HEK293 (cell line): ENCODE data around the gene CACNA1B.

Experiments
- CTCF ChIA-PET: fragments of 350-600 bp; formaldehyde crosslinking; extraction: SDS; loops from one replicate; lab custom pipeline; 2021; ENCODE audit warnings: antibody characterized with exemption; lab: Yijun Ruan, JAX
- POLR2A ChIA-PET: fragments of 300-600 bp; formaldehyde crosslinking; extraction: SDS; loops from one replicate; lab custom pipeline; 2020; ENCODE audit warnings: antibody characterized with exemption, inconsistent platforms; lab: Yijun Ruan, JAX
- H3K27ac ChIP-seq: fragments of 200-500 bp; sonication (Bioruptor generic); 2 replicates; pipeline ENCODE4 v1.5.1; 2014; ENCODE audit warnings: low read depth, low read length, control low read depth, inconsistent platforms; ENCODE audit errors: extremely low read depth
- H3K36me3 ChIP-seq, 2 experiments: fragments of 200-500 bp in 1 of 2; sonication (Bioruptor generic) in 1 of 2; 1 replicate in 1 of 2; 2 replicates in 1 of 2; pipeline ENCODE4 v1.5.1; 2014 to 2017; ENCODE audit warnings: inconsistent platforms in 2 of 2, low read length in 2 of 2; ENCODE audit not compliant: control insufficient read depth in 2 of 2, insufficient read depth in 1 of 2
- H3K4me1 ChIP-seq: fragments of 200-500 bp; sonication (Bioruptor generic); 2 replicates; pipeline ENCODE4 v1.5.1; 2014; ENCODE audit warnings: mild to moderate bottlenecking, low read length, inconsistent platforms; ENCODE audit not compliant: control insufficient read depth, insufficient read depth
- H3K4me3 ChIP-seq: 2 replicates; pipeline ENCODE4 v1.5.1; 2011; ENCODE audit warnings: low read depth, mild to moderate bottlenecking, control low read depth, low read length, moderate library complexity
- H3K9me3 ChIP-seq: fragments of 200-500 bp; sonication (Bioruptor generic); 2 replicates; pipeline ENCODE4 v1.5.1; 2014; ENCODE audit warnings: low read depth, low read length, inconsistent platforms; ENCODE audit not compliant: control insufficient read depth, insufficient read depth
- GLI4 ChIP-seq: fragments of 450-650 bp; formaldehyde crosslinking; IDR thresholded peaks from 2 replicates; pipeline ENCODE4 v1.5.1; 2016; ENCODE audit warnings: missing biosample characterization, missing genetic modification characterization
- MZF1 ChIP-seq: fragments of 450-650 bp; formaldehyde crosslinking; IDR thresholded peaks from 2 replicates; pipeline ENCODE4 v1.5.1; 2017; ENCODE audit warnings: missing biosample characterization, missing genetic modification characterization, borderline replicate concordance
- OSR2 ChIP-seq: fragments of 450-650 bp; formaldehyde crosslinking; IDR thresholded peaks from 2 replicates; pipeline ENCODE4 v1.5.1; 2016; ENCODE audit warnings: missing biosample characterization, missing genetic modification characterization
- REPIN1 ChIP-seq: fragments of 450-650 bp; formaldehyde crosslinking; IDR thresholded peaks from 2 replicates; pipeline ENCODE4 v1.5.1; 2017; ENCODE audit warnings: missing biosample characterization, missing genetic modification characterization, low read depth
- YY1 ChIP-seq: fragments of 450-650 bp; formaldehyde crosslinking; IDR thresholded peaks from 2 replicates; pipeline ENCODE4 v1.5.1; 2018; ENCODE audit warnings: missing biosample characterization, missing genetic modification characterization
- ZBTB1 ChIP-seq: fragments of 450-650 bp; formaldehyde crosslinking; IDR thresholded peaks from 2 replicates; pipeline ENCODE4 v1.5.1; 2016; ENCODE audit warnings: missing biosample characterization, missing genetic modification characterization
- ZFHX2 ChIP-seq: fragments of 450-650 bp; formaldehyde crosslinking; conservative IDR thresholded peaks from 2 replicates; pipeline ENCODE4 v1.5.1; 2016; ENCODE audit warnings: missing biosample characterization, missing genetic modification characterization
- ZNF140 ChIP-seq: fragments of 450-650 bp; formaldehyde crosslinking; IDR thresholded peaks from 2 replicates; pipeline ENCODE4 v1.5.1; 2016; ENCODE audit warnings: missing biosample characterization, missing genetic modification characterization
- ZNF169 ChIP-seq: fragments of 450-650 bp; formaldehyde crosslinking; IDR thresholded peaks from 2 replicates; pipeline ENCODE4 v1.5.1; 2016; ENCODE audit warnings: missing biosample characterization, missing genetic modification characterization
- ZNF223 ChIP-seq: fragments of 450-650 bp; formaldehyde crosslinking; IDR thresholded peaks from 2 replicates; pipeline ENCODE4 v1.5.1; 2016; ENCODE audit warnings: missing biosample characterization, missing genetic modification characterization
- ZNF335 ChIP-seq: fragments of 450-650 bp; formaldehyde crosslinking; conservative IDR thresholded peaks from 2 replicates; pipeline ENCODE4 v1.5.1; 2016; ENCODE audit warnings: missing biosample characterization, missing genetic modification characterization
- ZNF423 ChIP-seq: fragments of 450-650 bp; formaldehyde crosslinking; IDR thresholded peaks from 2 replicates; pipeline ENCODE4 v1.5.1; 2016; ENCODE audit warnings: missing biosample characterization, missing genetic modification characterization
- ZNF701 ChIP-seq: fragments of 450-650 bp; formaldehyde crosslinking; IDR thresholded peaks from 2 replicates; pipeline ENCODE4 v1.5.1; 2016; ENCODE audit warnings: missing biosample characterization, missing genetic modification characterization
- ZNF768 ChIP-seq: fragments of 450-650 bp; formaldehyde crosslinking; IDR thresholded peaks from 2 replicates; pipeline ENCODE4 v1.5.1; 2018; ENCODE audit warnings: missing biosample characterization, mild to moderate bottlenecking, missing genetic modification characterization
- TF ChIP-seq, protein P1 (sequence below): fragments of 450-650 bp; formaldehyde crosslinking; IDR thresholded peaks from 2 replicates; pipeline ENCODE4 v1.5.1; 2016; ENCODE audit warnings: missing biosample characterization, missing genetic modification characterization
- TF ChIP-seq, protein P2 (sequence below): fragments of 450-650 bp; formaldehyde crosslinking; IDR thresholded peaks from 2 replicates; pipeline ENCODE4 v1.5.1; 2016; ENCODE audit warnings: missing biosample characterization, missing genetic modification characterization
- TF ChIP-seq, protein P3 (sequence below): fragments of 450-650 bp; formaldehyde crosslinking; IDR thresholded peaks from 2 replicates; pipeline ENCODE4 v1.5.1; 2016; ENCODE audit warnings: missing biosample characterization, missing genetic modification characterization
- TF ChIP-seq, protein P4 (sequence below): IDR thresholded peaks from 2 replicates; pipeline ENCODE4 v1.6.1; 2011; ENCODE audit warnings: mild to moderate bottlenecking, low read depth, low read length, borderline replicate concordance
- TF ChIP-seq, protein P5 (sequence below): fragments of 450-650 bp; formaldehyde crosslinking; IDR thresholded peaks from 2 replicates; pipeline ENCODE4 v1.5.1; 2016; ENCODE audit warnings: missing biosample characterization, missing genetic modification characterization
- TF ChIP-seq, protein P6 (sequence below): fragments of 450-650 bp; formaldehyde crosslinking; IDR thresholded peaks from 2 replicates; pipeline ENCODE4 v1.5.1; 2016; ENCODE audit warnings: missing biosample characterization, missing genetic modification characterization

Gene CACNA1B

DNA sequence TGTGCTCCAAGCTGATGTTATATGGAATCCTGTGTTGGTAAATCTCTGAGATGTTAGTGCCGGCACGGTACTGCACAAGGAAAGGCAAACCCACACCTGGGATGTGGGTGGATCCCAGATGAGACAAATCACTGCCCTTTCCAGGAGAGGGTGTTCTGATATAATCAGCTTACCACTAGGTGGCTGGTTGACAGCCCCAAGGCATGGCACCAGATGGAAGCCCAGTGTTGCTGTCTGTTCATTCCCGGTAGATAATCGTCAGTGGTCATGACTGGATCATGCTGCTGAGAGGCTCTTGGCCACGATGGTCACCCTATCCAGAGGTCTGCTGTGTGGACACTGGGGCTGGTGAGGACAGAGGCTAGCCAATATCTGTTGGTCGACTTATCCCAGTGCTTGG is 184.0 kb downstream of the CACNA1B start (continued):
- TF ChIP-seq, protein P1, sequence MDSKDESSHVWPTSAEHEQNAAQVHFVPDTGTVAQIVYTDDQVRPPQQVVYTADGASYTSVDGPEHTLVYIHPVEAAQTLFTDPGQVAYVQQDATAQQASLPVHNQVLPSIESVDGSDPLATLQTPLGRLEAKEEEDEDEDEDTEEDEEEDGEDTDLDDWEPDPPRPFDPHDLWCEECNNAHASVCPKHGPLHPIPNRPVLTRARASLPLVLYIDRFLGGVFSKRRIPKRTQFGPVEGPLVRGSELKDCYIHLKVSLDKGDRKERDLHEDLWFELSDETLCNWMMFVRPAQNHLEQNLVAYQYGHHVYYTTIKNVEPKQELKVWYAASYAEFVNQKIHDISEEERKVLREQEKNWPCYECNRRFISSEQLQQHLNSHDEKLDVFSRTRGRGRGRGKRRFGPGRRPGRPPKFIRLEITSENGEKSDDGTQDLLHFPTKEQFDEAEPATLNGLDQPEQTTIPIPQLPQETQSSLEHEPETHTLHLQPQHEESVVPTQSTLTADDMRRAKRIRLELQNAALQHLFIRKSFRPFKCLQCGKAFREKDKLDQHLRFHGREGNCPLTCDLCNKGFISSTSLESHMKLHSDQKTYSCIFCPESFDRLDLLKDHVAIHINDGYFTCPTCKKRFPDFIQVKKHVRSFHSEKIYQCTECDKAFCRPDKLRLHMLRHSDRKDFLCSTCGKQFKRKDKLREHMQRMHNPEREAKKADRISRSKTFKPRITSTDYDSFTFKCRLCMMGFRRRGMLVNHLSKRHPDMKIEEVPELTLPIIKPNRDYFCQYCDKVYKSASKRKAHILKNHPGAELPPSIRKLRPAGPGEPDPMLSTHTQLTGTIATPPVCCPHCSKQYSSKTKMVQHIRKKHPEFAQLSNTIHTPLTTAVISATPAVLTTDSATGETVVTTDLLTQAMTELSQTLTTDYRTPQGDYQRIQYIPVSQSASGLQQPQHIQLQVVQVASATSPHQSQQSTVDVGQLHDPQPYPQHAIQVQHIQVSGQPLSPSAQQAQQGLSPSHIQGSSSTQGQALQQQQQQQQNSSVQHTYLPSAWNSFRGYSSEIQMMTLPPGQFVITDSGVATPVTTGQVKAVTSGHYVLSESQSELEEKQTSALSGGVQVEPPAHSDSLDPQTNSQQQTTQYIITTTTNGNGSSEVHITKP (tag by site-specific recombination): no peak
- TF ChIP-seq ZNF423 (tag by site-specific recombination) (no peak), MZF1 (tag by site-specific recombination) (no peak)
- TF ChIP-seq, protein P2, sequence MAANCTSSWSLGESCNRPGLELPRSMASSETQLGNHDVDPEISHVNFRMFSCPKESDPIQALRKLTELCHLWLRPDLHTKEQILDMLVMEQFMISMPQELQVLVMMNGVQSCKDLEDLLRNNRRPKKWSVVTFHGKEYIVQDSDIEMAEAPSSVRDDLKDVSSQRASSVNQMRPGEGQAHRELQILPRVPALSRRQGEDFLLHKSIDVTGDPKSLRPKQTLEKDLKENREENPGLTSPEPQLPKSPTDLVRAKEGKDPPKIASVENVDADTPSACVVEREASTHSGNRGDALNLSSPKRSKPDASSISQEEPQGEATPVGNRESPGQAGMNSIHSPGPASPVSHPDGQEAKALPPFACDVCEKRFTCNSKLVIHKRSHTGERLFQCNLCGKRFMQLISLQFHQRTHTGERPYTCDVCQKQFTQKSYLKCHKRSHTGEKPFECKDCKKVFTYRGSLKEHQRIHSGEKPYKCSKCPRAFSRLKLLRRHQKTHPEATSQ (tag by site-specific recombination): no peak
- TF ChIP-seq, protein P3, sequence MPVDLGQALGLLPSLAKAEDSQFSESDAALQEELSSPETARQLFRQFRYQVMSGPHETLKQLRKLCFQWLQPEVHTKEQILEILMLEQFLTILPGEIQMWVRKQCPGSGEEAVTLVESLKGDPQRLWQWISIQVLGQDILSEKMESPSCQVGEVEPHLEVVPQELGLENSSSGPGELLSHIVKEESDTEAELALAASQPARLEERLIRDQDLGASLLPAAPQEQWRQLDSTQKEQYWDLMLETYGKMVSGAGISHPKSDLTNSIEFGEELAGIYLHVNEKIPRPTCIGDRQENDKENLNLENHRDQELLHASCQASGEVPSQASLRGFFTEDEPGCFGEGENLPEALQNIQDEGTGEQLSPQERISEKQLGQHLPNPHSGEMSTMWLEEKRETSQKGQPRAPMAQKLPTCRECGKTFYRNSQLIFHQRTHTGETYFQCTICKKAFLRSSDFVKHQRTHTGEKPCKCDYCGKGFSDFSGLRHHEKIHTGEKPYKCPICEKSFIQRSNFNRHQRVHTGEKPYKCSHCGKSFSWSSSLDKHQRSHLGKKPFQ (tag by site-specific recombination): no peak

DNA sequence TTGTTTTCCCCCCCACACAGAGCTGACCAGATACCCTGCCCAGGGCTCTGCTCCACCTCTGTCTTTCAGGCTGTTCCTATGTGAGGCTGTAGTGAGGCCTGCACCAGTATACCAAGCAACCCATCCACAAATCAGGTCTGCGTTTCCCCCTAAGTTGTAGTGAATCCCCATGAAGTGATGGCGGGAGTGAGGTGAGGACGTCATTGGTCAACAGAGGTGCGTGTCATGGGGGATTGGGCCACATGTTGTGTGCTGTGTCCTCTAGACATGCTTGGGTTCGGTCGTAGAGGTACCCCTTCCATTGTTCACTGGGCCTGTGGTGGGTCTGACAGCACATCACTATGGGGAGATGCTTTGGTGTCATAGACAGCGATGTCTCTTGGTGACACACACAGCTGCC is 184.6 kb downstream of the CACNA1B start:
- Histone ChIP-seq H3K27ac (no peak overlapping the region), H3K4me3 (no peak overlapping the region), H3K36me3 (no peaks in the 10 kb centered on the region), H3K9me3 (no peaks in the 10 kb centered on the region), H3K4me1 (no peaks in the 10 kb centered on the region)
- TF ChIP-seq ZFHX2 (tag by site-specific recombination) (no peak), YY1 (tag by site-specific recombination) (no peak), ZNF140 (tag by site-specific recombination) (no peak), ZNF335 (tag by site-specific recombination) (no peak)
- TF ChIP-seq, protein P4, sequence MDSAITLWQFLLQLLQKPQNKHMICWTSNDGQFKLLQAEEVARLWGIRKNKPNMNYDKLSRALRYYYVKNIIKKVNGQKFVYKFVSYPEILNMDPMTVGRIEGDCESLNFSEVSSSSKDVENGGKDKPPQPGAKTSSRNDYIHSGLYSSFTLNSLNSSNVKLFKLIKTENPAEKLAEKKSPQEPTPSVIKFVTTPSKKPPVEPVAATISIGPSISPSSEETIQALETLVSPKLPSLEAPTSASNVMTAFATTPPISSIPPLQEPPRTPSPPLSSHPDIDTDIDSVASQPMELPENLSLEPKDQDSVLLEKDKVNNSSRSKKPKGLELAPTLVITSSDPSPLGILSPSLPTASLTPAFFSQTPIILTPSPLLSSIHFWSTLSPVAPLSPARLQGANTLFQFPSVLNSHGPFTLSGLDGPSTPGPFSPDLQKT: no peak
- CTCF ChIA-PET: interaction anchor here (0.9 kb wide), 1 partner anchor 10 kb away, joined by 5 read pairs; no protein-coding TSS in a partner anchor
- POLR2A ChIA-PET: no interaction called here

DNA sequence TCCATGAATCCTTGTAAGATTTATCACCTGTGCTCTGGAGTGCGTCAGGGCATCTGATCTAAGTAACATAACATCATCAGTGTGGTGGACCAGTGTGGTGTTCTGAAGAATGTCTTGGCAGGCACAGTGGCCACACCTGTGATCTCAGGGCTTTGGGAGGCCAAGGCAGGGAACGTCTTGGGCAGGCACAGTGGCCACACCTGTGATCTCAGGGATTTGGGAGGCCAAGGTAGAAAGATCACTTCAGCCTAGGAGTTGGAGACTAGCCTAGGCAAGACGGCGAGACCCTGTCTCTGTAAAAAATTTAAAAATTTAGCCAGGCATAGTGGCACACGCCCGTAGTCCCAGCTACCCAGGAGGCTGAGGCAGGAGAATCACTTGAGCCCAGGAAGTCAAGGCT is 185.5 kb downstream of the CACNA1B start:
- ChIA-PET CTCF (no interaction called here), POLR2A (no interaction called here)
- H3K9me3 ChIP-seq: no peaks in the 10 kb centered on the region
- no peaks in the 10 kb centered on the region for H3K4me1 ChIP-seq
- H3K27ac ChIP-seq: no peak overlapping the region
- H3K4me3 ChIP-seq: no peak overlapping the region
- no peaks in the 10 kb centered on the region for H3K36me3 ChIP-seq
- TF ChIP-seq GLI4 (tag by site-specific recombination) (no peak), ZNF768 (tag by site-specific recombination) (no peak), ZNF169 (tag by site-specific recombination) (no peak), OSR2 (tag by site-specific recombination) (no peak), ZNF701 (tag by site-specific recombination) (no peak), ZBTB1 (no peak), REPIN1 (tag by site-specific recombination) (no peak), ZNF223 (tag by site-specific recombination) (no peak)
- TF ChIP-seq, protein P5, sequence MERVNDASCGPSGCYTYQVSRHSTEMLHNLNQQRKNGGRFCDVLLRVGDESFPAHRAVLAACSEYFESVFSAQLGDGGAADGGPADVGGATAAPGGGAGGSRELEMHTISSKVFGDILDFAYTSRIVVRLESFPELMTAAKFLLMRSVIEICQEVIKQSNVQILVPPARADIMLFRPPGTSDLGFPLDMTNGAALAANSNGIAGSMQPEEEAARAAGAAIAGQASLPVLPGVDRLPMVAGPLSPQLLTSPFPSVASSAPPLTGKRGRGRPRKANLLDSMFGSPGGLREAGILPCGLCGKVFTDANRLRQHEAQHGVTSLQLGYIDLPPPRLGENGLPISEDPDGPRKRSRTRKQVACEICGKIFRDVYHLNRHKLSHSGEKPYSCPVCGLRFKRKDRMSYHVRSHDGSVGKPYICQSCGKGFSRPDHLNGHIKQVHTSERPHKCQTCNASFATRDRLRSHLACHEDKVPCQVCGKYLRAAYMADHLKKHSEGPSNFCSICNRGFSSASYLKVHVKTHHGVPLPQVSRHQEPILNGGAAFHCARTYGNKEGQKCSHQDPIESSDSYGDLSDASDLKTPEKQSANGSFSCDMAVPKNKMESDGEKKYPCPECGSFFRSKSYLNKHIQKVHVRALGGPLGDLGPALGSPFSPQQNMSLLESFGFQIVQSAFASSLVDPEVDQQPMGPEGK (tag by site-specific recombination): no peak
- TF ChIP-seq, protein P6, sequence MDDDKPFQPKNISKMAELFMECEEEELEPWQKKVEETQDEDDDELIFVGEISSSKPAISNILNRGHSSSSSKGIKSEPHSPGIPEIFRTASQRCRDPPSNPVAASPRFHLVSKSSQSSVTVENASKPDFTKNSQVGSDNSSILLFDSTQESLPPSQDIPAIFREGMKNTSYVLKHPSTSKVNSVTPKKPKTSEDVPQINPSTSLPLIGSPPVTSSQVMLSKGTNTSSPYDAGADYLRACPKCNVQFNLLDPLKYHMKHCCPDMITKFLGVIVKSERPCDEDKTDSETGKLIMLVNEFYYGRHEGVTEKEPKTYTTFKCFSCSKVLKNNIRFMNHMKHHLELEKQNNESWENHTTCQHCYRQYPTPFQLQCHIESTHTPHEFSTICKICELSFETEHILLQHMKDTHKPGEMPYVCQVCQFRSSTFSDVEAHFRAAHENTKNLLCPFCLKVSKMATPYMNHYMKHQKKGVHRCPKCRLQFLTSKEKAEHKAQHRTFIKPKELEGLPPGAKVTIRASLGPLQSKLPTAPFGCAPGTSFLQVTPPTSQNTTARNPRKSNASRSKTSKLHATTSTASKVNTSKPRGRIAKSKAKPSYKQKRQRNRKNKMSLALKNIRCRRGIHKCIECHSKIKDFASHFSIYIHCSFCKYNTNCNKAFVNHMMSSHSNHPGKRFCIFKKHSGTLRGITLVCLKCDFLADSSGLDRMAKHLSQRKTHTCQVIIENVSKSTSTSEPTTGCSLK (tag by site-specific recombination): no peak
